BLaER1 treated with 17β-estradiol and CSF1 and Interleukin-3, amounts not matched to agents 10 nM and 100 nM (cell line): Measurements from ENCODE around the gene PPP6C.
"Not testable (repeated sequence)": the region's sequence is repeated elsewhere in the genome, so short reads cannot be mapped to it uniquely, and the experiment has no call there.

Experiments
- H3K27ac ChIP-seq, 11 experiments: shearing (Covaris generic); formaldehyde crosslinking; 2 replicates each; pipeline ENCODE4 v1.8.1; 2022
- H3K27me3 ChIP-seq, 11 experiments: shearing (Covaris generic); formaldehyde crosslinking; 2 replicates each; pipeline ENCODE4 v1.8.1; 2022
- H3K36me3 ChIP-seq, 11 experiments: shearing (Covaris generic); formaldehyde crosslinking; 2 replicates each; pipeline ENCODE4 v1.8.1; 2022
- H3K4me1 ChIP-seq, 10 experiments: shearing (Covaris generic); formaldehyde crosslinking; 2 replicates each; pipeline ENCODE4 v1.8.1; 2022
- H3K4me2 ChIP-seq, 11 experiments: shearing (Covaris generic); formaldehyde crosslinking; 2 replicates each; pipeline ENCODE4 v1.8.1; 2022
- H3K4me3 ChIP-seq, 10 experiments: shearing (Covaris generic); formaldehyde crosslinking; 2 replicates each; pipeline ENCODE4 v1.8.1; 2022
- H3K9ac ChIP-seq, 11 experiments: shearing (Covaris generic); formaldehyde crosslinking; 2 replicates each; pipeline ENCODE4 v1.8.1; 2022
- H3K9me3 ChIP-seq, 11 experiments: shearing (Covaris generic); formaldehyde crosslinking; replicated peaks in 1 of 11; 2 replicates each; pipeline ENCODE4 v1.8.1; 2022
- H4K20me1 ChIP-seq, 11 experiments: shearing (Covaris generic); formaldehyde crosslinking; 2 replicates each; pipeline ENCODE4 v1.8.1; 2022
- Cebpa-rat ChIP-seq, 11 experiments: shearing (Covaris generic); IDR thresholded peaks; 2 replicates each; pipeline ENCODE4 v1.8.1; 2022

PPP6C gene

DNA sequence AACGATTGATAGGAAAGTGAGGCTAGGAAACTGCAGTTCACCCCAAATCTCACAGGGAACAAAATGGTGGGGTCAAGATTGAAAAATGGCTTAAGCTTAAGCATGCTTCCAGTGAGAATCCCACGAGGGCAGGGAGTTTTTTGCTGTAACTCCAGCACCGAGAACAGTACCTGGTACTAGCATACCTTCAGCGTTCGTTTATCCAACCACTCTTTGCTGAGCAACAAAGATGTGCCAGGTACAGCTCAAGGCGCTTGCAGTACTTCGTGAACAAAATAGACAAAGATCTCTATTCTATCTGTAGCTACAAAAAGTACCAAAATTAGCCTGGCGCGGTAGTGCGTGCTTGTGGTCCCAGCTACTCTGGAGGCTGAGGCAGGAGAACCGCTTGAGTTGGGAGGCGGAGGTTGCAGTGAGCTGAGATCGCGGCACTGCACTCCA lies 778 bp upstream of the PPP6C start:
- Histone ChIP-seq H3K4me2 (peak overlapping the region; percentile 78 to 97 (median 94)), H3K27ac (peak overlapping the region; percentile 84 to 98 (median 93)), H3K4me1 (peaks cover 37 to 54% (median 44%) of the 10 kb centered on the region in 10 experiments), H3K9me3 (no peaks in the 10 kb centered on the region), H3K36me3 (peaks cover 4 to 27% (median 12%) of the 10 kb centered on the region in 11 experiments; a peak in 14 of 22 replicates), H4K20me1 (peaks cover 28 to 41% (median 39%) of the 10 kb centered on the region in 11 experiments; a peak in 20 of 22 replicates), H3K27me3 (no peaks in the 10 kb centered on the region), H3K9ac (peak overlapping the region; percentile 89 to 99 (median 96)), H3K4me3 (peak overlapping the region; percentile 85 to 100 (median 91))
- TF ChIP-seq Cebpa-rat (IDR thresholded peaks at IDR 0.05): no peak

DNA sequence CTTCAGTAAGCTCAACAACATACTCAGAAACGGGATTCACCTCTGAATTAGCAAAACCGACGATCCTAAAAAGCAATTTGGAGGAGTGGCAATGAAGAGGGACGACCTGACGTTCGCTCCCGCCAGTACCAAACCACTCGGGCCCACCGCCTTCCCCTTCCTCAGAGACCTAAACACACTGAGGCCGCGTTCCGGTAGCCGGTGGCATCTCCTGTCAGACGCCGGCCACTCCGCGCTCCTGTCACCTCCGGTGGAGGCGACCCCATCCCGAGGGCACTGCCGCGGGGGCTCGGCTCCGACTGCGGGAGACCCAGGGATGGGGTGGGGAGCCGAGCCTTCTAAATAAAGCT lies 617 bp downstream of the PPP6C start:
- Histone ChIP-seq H3K4me3 (peak overlapping the region; percentile 85 to 100 (median 91)), H3K9ac (peak overlapping the region; percentile 89 to 99 (median 96)), H3K9me3 (peaks cover 0 to under 1% (median 0%) of the 10 kb centered on the region in 11 experiments; a peak in 2 of 22 replicates), H3K27ac (peak overlapping the region; percentile 84 to 98 (median 93)), H3K27me3 (no peaks in the 10 kb centered on the region), H3K4me1 (peaks cover 28 to 40% (median 33%) of the 10 kb centered on the region in 10 experiments), H3K36me3 (peaks cover 12 to 39% (median 25%) of the 10 kb centered on the region in 11 experiments), H3K4me2 (peak overlapping the region; percentile 74 to 95 (median 86)), H4K20me1 (peaks cover 40 to 55% (median 53%) of the 10 kb centered on the region in 11 experiments; a peak in 20 of 22 replicates)
- no peak for TF ChIP-seq Cebpa-rat (IDR thresholded peaks at IDR 0.05)

DNA sequence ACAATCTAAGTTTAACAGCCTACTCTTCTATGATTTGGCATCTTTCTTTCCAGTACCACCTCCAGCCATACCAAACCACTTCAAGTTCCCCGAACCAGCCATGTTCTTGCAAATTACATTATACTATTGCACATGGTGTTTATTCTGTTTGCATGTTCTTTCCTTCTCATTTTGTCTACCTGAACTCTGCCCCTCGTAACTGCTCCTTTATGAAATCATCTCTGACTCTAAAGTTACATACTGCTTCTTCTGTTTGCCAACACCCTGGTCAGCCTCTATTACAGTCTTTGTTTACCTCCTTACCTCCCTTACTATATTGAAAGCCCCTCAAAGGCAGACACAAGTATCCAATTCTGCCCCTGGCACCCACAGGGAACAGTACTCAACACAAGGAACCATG lies 6.0 kb downstream of the PPP6C start:
- Histone ChIP-seq H3K9me3 (peaks cover 0 to 26% (median 15%) of the 10 kb centered on the region in 11 experiments; a peak in 14 of 22 replicates), H3K36me3 (peaks cover 13 to 80% (median 70%) of the 10 kb centered on the region in 11 experiments), H3K4me1 (peaks cover 17 to 27% (median 18%) of the 10 kb centered on the region in 10 experiments), H3K4me2 (no peak overlapping the region), H3K9ac (no peak overlapping the region), H3K4me3 (no peak overlapping the region), H3K27me3 (no peaks in the 10 kb centered on the region), H4K20me1 (peaks cover 84 to 100% (median 98%) of the 10 kb centered on the region in 11 experiments), H3K27ac (no peak overlapping the region)
- TF ChIP-seq Cebpa-rat (IDR thresholded peaks at IDR 0.05): no peak

DNA sequence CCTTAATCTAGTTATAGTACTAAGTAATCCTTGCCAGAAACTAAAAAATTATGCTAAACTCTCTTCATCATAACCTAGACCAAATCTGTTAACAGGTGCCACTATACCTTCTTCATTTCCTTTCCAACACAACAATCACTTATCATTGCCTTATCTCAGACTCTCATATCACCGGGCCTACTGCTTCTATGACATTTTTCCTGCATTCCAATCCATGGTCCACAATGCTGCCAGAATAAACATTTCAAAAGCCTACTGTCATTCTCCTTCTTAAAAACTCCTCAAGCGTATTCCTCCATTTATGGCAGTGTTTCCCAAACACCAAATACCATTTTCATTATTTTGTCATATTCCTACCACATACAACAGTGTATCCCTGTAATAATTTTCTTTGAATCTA lies 6.5 kb downstream of the PPP6C start:
- H3K9me3 ChIP-seq: peaks cover 0 to 27% (median 18%) of the 10 kb centered on the region in 11 experiments; a peak in 14 of 22 replicates
- no peak overlapping the region for H3K4me2 ChIP-seq
- TF ChIP-seq Cebpa-rat (IDR thresholded peaks at IDR 0.05): no peak
- no peak overlapping the region for H3K9ac ChIP-seq
- peaks cover 13 to 85% (median 75%) of the 10 kb centered on the region in 11 experiments for H3K36me3 ChIP-seq
- H3K27me3 ChIP-seq: no peaks in the 10 kb centered on the region
- H3K27ac ChIP-seq: no peak overlapping the region
- H4K20me1 ChIP-seq: peaks cover 84 to 100% (median 98%) of the 10 kb centered on the region in 11 experiments
- H3K4me1 ChIP-seq: peaks cover 12 to 22% (median 13%) of the 10 kb centered on the region in 10 experiments
- no peak overlapping the region for H3K4me3 ChIP-seq

DNA sequence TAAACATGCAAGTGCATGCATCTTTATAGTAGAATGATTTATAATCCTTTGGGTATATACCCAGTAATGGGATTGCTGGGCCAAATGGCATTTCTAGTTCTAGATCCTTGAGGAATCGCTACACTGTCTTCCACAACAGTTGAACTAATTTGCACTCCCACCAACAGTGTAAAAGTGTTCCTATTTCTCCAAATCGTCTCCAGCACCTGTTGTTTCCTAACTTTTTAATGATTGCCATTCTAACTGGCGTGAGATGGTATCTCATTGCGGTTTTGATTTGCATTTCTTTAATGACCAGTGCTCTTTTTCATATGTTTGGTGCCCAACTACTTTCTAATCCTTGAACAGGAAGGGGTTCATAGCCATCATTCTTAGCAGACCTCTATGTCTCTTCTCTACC lies 7.8 kb downstream of the PPP6C start:
- H3K9ac ChIP-seq, H3K4me3 ChIP-seq, H3K27ac ChIP-seq, H3K27me3 ChIP-seq, H3K4me2 ChIP-seq, H3K4me1 ChIP-seq: not testable (repeated sequence)
- Histone ChIP-seq H3K36me3 (peaks cover 13 to 93% (median 71%) of the 10 kb centered on the region in 11 experiments), H3K9me3 (peaks cover 0 to 27% (median 18%) of the 10 kb centered on the region in 11 experiments; a peak in 14 of 22 replicates), H4K20me1 (peaks cover 81 to 100% (median 99%) of the 10 kb centered on the region in 11 experiments)

DNA sequence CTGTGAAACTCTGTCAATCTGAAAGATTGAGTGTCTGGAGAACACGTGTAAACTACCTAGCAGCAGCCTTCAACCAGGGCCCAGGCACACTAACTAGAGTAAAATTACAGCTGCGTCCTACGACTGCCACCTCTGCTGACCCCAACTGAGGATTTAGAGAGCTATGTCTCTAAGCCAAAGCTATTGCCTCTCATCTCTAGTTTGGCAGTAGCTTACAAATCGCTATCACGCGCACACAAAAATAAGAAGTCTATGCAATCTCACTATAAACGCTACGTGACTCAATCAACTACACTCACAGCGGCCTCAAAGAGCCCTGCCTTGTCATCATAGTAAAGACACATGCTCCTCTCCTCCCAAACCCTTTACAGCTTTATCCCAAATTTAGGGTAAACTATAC lies 8.7 kb downstream of the PPP6C start:
- H3K4me2 ChIP-seq: no peak overlapping the region
- TF ChIP-seq Cebpa-rat (IDR thresholded peaks at IDR 0.05): no peak
- peaks cover 0 to 27% (median 18%) of the 10 kb centered on the region in 11 experiments; a peak in 14 of 22 replicates for H3K9me3 ChIP-seq
- H3K9ac ChIP-seq: no peak overlapping the region
- H3K27ac ChIP-seq: no peak overlapping the region
- H4K20me1 ChIP-seq: peaks cover 81 to 100% (median 99%) of the 10 kb centered on the region in 11 experiments
- H3K4me1 ChIP-seq: 0 out of 20 replicates have a peak, but pooled peaks cover 0 to 3% (median 0%) of the 10 kb centered on the region in 10 experiments
- no peaks in the 10 kb centered on the region for H3K27me3 ChIP-seq
- no peak overlapping the region for H3K4me3 ChIP-seq
- H3K36me3 ChIP-seq: peaks cover 13 to 96% (median 71%) of the 10 kb centered on the region in 11 experiments

DNA sequence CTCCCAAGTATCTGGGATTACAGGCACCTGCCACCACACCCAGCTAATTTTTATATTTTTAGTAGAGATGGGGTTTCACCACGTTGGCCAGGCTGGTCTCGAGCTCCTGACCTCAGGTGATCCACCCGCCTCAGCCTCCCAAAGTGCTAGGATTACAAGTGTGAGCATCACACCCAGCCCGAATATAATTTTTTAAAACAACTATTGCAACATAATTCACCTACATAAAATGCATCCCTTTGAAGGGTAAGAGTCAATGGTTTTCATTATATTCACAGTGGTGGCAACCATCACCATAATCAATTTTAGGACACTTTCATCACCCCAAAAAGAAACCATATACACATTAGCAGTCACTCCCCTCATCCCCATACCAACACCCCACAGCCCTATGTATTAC lies 9.8 kb downstream of the PPP6C start:
- H3K4me2 ChIP-seq, H3K4me1 ChIP-seq, H3K9ac ChIP-seq, H3K27me3 ChIP-seq, H3K4me3 ChIP-seq, H3K27ac ChIP-seq: not testable (repeated sequence)
- TF ChIP-seq Cebpa-rat (IDR thresholded peaks at IDR 0.05): peak in 2 of 11 experiments; percentile 23 to 52; a peak in 1 of 22 replicates
- Histone ChIP-seq H4K20me1 (peaks cover 80 to 100% (median 97%) of the 10 kb centered on the region in 11 experiments), H3K9me3 (peaks cover 0 to 27% (median 18%) of the 10 kb centered on the region in 11 experiments; a peak in 14 of 22 replicates), H3K36me3 (peaks cover 13 to 95% (median 72%) of the 10 kb centered on the region in 11 experiments)

DNA sequence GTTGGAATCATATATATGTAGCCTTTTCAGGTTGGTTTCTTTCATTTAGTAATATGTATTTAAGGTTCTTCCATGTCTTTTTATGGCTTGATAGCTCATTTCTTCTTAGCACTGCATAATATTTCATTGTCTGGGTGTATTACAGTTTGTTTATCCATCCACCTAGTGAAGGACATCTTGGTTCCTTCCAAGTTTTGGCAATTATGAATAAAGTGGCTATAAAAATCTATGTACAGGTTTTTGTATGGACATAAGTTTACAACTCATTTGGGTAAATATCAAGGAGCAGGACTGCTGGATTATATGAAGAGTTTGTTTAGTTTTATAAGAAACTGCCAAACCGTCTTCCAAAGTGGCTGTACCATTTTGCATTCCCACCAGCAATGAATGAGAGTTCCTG lies 11.7 kb downstream of the PPP6C start:
- H3K4me3 ChIP-seq: no peak overlapping the region
- H3K27ac ChIP-seq: no peak overlapping the region
- peaks cover 82 to 100% (median 96%) of the 10 kb centered on the region in 11 experiments for H4K20me1 ChIP-seq
- H3K4me1 ChIP-seq: peaks cover 6 to 23% (median 11%) of the 10 kb centered on the region in 10 experiments
- TF ChIP-seq Cebpa-rat (IDR thresholded peaks at IDR 0.05): no peak
- H3K27me3 ChIP-seq: no peaks in the 10 kb centered on the region
- H3K36me3 ChIP-seq: peaks cover 10 to 97% (median 70%) of the 10 kb centered on the region in 11 experiments
- H3K4me2 ChIP-seq: no peak overlapping the region
- H3K9me3 ChIP-seq: peaks cover 0 to 24% (median 15%) of the 10 kb centered on the region in 11 experiments; a peak in 13 of 22 replicates
- no peak overlapping the region for H3K9ac ChIP-seq

DNA sequence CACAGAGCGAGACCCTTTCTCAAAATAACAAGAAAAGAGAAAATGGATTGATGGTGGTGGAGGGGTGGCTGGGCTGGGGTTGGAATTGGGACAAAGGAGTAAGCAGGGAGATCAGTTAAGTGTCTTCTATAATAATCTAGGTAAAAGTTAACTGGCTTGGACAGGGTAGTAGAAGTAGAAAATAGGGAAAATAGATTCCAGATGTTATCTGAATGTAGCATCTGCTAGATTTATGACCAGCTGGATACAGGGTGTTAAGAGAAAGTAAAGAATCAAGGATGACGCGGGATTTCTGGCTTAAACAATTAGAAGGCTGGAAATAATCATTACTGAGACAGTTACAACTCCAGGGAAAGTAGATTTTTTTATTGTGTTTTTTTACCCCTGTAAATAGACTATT lies 13.0 kb downstream of the PPP6C start:
- Histone ChIP-seq H3K9me3 (peaks cover 0 to 11% (median 3%) of the 10 kb centered on the region in 11 experiments; a peak in 7 of 22 replicates), H3K4me1 (peaks cover 14 to 33% (median 22%) of the 10 kb centered on the region in 10 experiments), H3K27me3 (no peaks in the 10 kb centered on the region), H4K20me1 (peaks cover 84 to 100% (median 95%) of the 10 kb centered on the region in 11 experiments), H3K4me3 (no peak overlapping the region), H3K36me3 (peaks cover 10 to 94% (median 65%) of the 10 kb centered on the region in 11 experiments), H3K9ac (no peak overlapping the region), H3K27ac (no peak overlapping the region), H3K4me2 (no peak overlapping the region)
- no peak for TF ChIP-seq Cebpa-rat (IDR thresholded peaks at IDR 0.05)
